ENCODE data around the gene FEM1A. TPM values are rescaled to one million over a fixed set of nuclear protein-coding genes. Genes with fewer than 3 reads are reported as not detected.

The FEM1A gene
- 17.7 TPM for total RNA-seq (2021; ENCODE audit: unreplicated experiment)
- 2.2 and 3.1 TPM in 2 replicates for polyA plus RNA-seq (2012)
- Bru-seq, nascent RNA = percentile 80 among the genes with signal in this experiment
- BruChase-seq, experiment 1, labeled RNA remaining after a 6-hour chase = percentile 84 among the genes with signal in this experiment
- BruChase-seq, experiment 2, labeled RNA remaining after a 2-hour chase = percentile 95 among the genes with signal in this experiment
- long read RNA-seq, full-length matches to known transcripts = 104 of 104 reads
- long read RNA-seq, partial matches to known transcripts = 0 of 104 reads
- long read RNA-seq, other reads (novel, unspliced or antisense) = 0 of 104 reads

- H3K4me3 ChIP-seq (replicated peaks in 1 of 2; ENCODE audit: low read depth in 1 of 2, low read length in 2 of 2) = peak within 1 kb of the TSS; percentile 75 to 87
- DNase-seq (ENCODE audit: low read depth, low spot score) = peak; percentile 100
- ChIA-PET POLR2A (interaction anchor here (0.6 to 1.9 kb wide), 7 partner anchors 54 to 929 kb away, joined by 3 to 14 read pairs (median 3); partner anchors contain the start of genes CATSPERD and LONP1), RAD21 (ENCODE audit: low non-redundant PET in 1 of 2, low total read pairs in 2 of 2, uncharacterized antibody in 2 of 2, unreplicated experiment in 2 of 2) (interaction anchor here (0.6 to 1.3 kb wide), 9 partner anchors 15 to 178 kb away, joined by 3 to 13 read pairs (median 4); partner anchors contain the start of gene KDM4B (in 1 of the 2)), CTCF (interaction anchor here (0.6 to 3.4 kb wide), 34 partner anchors 9 to 804 kb away, joined by 3 to 94 read pairs (median 4); partner anchors contain the start of genes CHAF1A and PLIN3)
- no peak; the same call in none of the 2 replicates for TF ChIP-seq CBX3 (IDR thresholded peaks at IDR 0.05; ENCODE audit: low read depth)
- peak; percentile 91 for TF ChIP-seq EGR1 (IDR thresholded peaks at IDR 0.05; ENCODE audit: low read depth)
- no peak for TF ChIP-seq ZNF274 (IDR thresholded peaks at IDR 0.05; ENCODE audit: low read depth, low read length)
- peak; percentile 79 for TF ChIP-seq POLR2AphosphoS5 (IDR thresholded peaks at IDR 0.05; ENCODE audit: low read depth, low read length)
- no peak for TF ChIP-seq ZFX (IDR thresholded peaks at IDR 0.05)
- TF ChIP-seq MAX (IDR thresholded peaks at IDR 0.05) = 0 out of 2 replicates have a peak, but pooled peaks have one; percentile 43
- peak; percentile 90 for TF ChIP-seq SP1 (IDR thresholded peaks at IDR 0.05; ENCODE audit: low read depth)
- TF ChIP-seq TCF7L2 (IDR thresholded peaks at IDR 0.05; ENCODE audit: borderline replicate concordance, extremely low read depth, insufficient read depth, insufficient read length) = peak; percentile 22
- TF ChIP-seq YY1 (IDR thresholded peaks at IDR 0.05; ENCODE audit: extremely low read depth, insufficient replicate concordance, low read depth, low read length) = peak; percentile 99
- peak; percentile 96 for TF ChIP-seq RAD21 (IDR thresholded peaks at IDR 0.05; ENCODE audit: low read depth)
- no peak for TF ChIP-seq REST (IDR thresholded peaks at IDR 0.05; ENCODE audit: low read depth)
- no peak for TF ChIP-seq CEBPB (IDR thresholded peaks at IDR 0.05; ENCODE audit: low read depth)
- TF ChIP-seq SRF (IDR thresholded peaks at IDR 0.05; ENCODE audit: low read depth) = peak; percentile 88
- TF ChIP-seq, protein P1, sequence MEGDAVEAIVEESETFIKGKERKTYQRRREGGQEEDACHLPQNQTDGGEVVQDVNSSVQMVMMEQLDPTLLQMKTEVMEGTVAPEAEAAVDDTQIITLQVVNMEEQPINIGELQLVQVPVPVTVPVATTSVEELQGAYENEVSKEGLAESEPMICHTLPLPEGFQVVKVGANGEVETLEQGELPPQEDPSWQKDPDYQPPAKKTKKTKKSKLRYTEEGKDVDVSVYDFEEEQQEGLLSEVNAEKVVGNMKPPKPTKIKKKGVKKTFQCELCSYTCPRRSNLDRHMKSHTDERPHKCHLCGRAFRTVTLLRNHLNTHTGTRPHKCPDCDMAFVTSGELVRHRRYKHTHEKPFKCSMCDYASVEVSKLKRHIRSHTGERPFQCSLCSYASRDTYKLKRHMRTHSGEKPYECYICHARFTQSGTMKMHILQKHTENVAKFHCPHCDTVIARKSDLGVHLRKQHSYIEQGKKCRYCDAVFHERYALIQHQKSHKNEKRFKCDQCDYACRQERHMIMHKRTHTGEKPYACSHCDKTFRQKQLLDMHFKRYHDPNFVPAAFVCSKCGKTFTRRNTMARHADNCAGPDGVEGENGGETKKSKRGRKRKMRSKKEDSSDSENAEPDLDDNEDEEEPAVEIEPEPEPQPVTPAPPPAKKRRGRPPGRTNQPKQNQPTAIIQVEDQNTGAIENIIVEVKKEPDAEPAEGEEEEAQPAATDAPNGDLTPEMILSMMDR (IDR thresholded peaks at IDR 0.05 in 2 of 3, conservative IDR thresholded peaks at IDR 0.05 in 1 of 3; ENCODE audit: borderline replicate concordance in 1 of 3, insufficient read depth in 1 of 3, low read depth in 2 of 3, low read length in 2 of 3) = peak; percentile 97 to 99 (median 97)
- peak; percentile 62 for TF ChIP-seq POLR2A (IDR thresholded peaks at IDR 0.05; ENCODE audit: borderline replicate concordance, extremely low read depth, insufficient read depth, insufficient read length)
- H3K9ac ChIP-seq (ENCODE audit: low read length) = peak within 1 kb of the TSS; percentile 97
- BruUV-seq (replicated peaks) = no TSS peak
- no peaks in the 10 kb centered on the region for H3K27me3 ChIP-seq (ENCODE audit: insufficient read depth, low read length)
- no peaks in the 10 kb centered on the region for H3K9me2 ChIP-seq (ENCODE audit: insufficient read depth)
- H3K27ac ChIP-seq (ENCODE audit: low read depth, low read length) = peak within 1 kb of the TSS; percentile 97
- H3K36me3 ChIP-seq (ENCODE audit: control insufficient read depth in 1 of 2, insufficient read depth in 2 of 2, low read length in 2 of 2) = peaks cover 10 to 25% of the 10 kb centered on the region in 2 experiments; a peak in 3 of 4 replicates
- H4K20me1 ChIP-seq (ENCODE audit: insufficient read depth) = peaks cover 6% of the 10 kb centered on the region; the same call in 1 of the 2 replicates
- H3K79me2 ChIP-seq (ENCODE audit: insufficient read depth, low read length) = peaks cover 48% of the 10 kb centered on the region
- H2AFZ ChIP-seq (ENCODE audit: low read depth, low read length, poor library complexity, severe bottlenecking) = peak within 1 kb of the TSS; percentile 98
- intact Hi-C loops (cut with micrococcal nuclease) = loop anchor here (1.0 to 2.0 kb wide), 3 partner anchors 59 to 121 kb away; partner anchors contain the start of gene MYDGF
- peak; percentile 94 for ATAC-seq
- H3K4me1 ChIP-seq (ENCODE audit: control insufficient read depth in 1 of 2, insufficient read depth in 2 of 2, low read length in 2 of 2) = peaks cover 12 to 20% of the 10 kb centered on the region in 2 experiments
- peak within 1 kb of the TSS; percentile 98 for H3K4me2 ChIP-seq (ENCODE audit: low read length)
- H3K9me3 ChIP-seq (ENCODE audit: control insufficient read depth in 1 of 2, insufficient read depth in 1 of 2, low read depth in 1 of 2, low read length in 2 of 2) = no peaks in the 10 kb centered on the region
Observed at GRCh38 chr19:4791183-4792018, at the start of gene FEM1A. Gene FEM1A (plus strand): TSS chr19:4791734. CDS start chr19:4791855, 121 bp downstream.
